ENCODE results near the gene TARM1.
"Not testable (repeated sequence)": the region's sequence is repeated elsewhere in the genome, so short reads cannot be mapped to it uniquely, and the experiment has no call there.

The TARM1 gene

GRCh38 chr19:54099903-54100255 is 18.7 kb upstream of the TARM1 start:
- DNase-seq (ENCODE audit: low read depth in 1 of 2, low spot score in 1 of 2) = not testable (repeated sequence)

- DNase-seq (ENCODE audit: low read depth in 1 of 2, low spot score in 1 of 2) = no peak
Observed at GRCh38 chr19:54099190-54099902, 18.2 kb upstream of the TARM1 start.

GRCh38 chr19:54096617-54097106 is 15.5 kb upstream of the TARM1 start:
- DNase-seq (ENCODE audit: low read depth in 1 of 2, low spot score in 1 of 2) = no peak

- peak; percentile 12 to 35 for DNase-seq (ENCODE audit: low read depth in 1 of 2, low spot score in 1 of 2)
Observed at GRCh38 chr19:54095859-54096616, 14.9 kb upstream of the TARM1 start.

- no peak for DNase-seq (ENCODE audit: low read depth in 1 of 2, low spot score in 1 of 2)
Observed at GRCh38 chr19:54095136-54095858, 14.1 kb upstream of the TARM1 start.

GRCh38 chr19:54094426-54095000 is 13.3 kb upstream of the TARM1 start:
- DNase-seq (ENCODE audit: low read depth in 1 of 2, low spot score in 1 of 2) = no peak

GRCh38 chr19:54084410-54084809 is 3.2 kb upstream of the TARM1 start:
- no peak for DNase-seq (ENCODE audit: low read depth in 1 of 2, low spot score in 1 of 2)

GRCh38 chr19:54077334-54077733 is 3.8 kb downstream of the TARM1 start:
- no peak for DNase-seq (ENCODE audit: low read depth in 1 of 2, low spot score in 1 of 2)

- DNase-seq (ENCODE audit: low read depth in 1 of 2, low spot score in 1 of 2) = no peak
Observed at GRCh38 chr19:54074851-54075250, 6.3 kb downstream of the TARM1 start.

GRCh38 chr19:54073829-54074228 is 7.3 kb downstream of the TARM1 start:
- DNase-seq (ENCODE audit: low read depth in 1 of 2, low spot score in 1 of 2) = no peak

GRCh38 chr19:54069470-54069869 is 11.7 kb downstream of the TARM1 start:
- no peak for DNase-seq (ENCODE audit: low read depth in 1 of 2, low spot score in 1 of 2)

GRCh38 chr19:54063350-54064116 is 17.6 kb downstream of the TARM1 start, which contains the start of gene VSTM1:
VSTM1 (minus strand) TSS chr19:54063897; CDS start chr19:54063777, 120 bp downstream.
- no peak for DNase-seq (ENCODE audit: low read depth in 1 of 2, low spot score in 1 of 2)

GRCh38 chr19:54062643-54063042 is 18.5 kb downstream of the TARM1 start:
- DNase-seq (ENCODE audit: low read depth in 1 of 2, low spot score in 1 of 2) = no peak

- no peak for DNase-seq (ENCODE audit: low read depth in 1 of 2, low spot score in 1 of 2)
Observed at GRCh38 chr19:54047616-54048015, 33.5 kb downstream of the TARM1 start.

GRCh38 chr19:54045771-54046170 is 35.4 kb downstream of the TARM1 start:
- DNase-seq (ENCODE audit: low read depth in 1 of 2, low spot score in 1 of 2) = no peak

- no peak for DNase-seq (ENCODE audit: low read depth in 1 of 2, low spot score in 1 of 2)
Observed at GRCh38 chr19:54042989-54043388, 38.2 kb downstream of the TARM1 start.

- DNase-seq (ENCODE audit: low read depth in 1 of 2, low spot score in 1 of 2) = no peak
Observed at GRCh38 chr19:54041969-54042606, 39.1 kb downstream of the TARM1 start.

- no peak for DNase-seq (ENCODE audit: low read depth in 1 of 2, low spot score in 1 of 2)
Observed at GRCh38 chr19:54040003-54040402, 41.2 kb downstream of the TARM1 start.

GRCh38 chr19:54036542-54036941 is 44.6 kb downstream of the TARM1 start:
- DNase-seq (ENCODE audit: low read depth in 1 of 2, low spot score in 1 of 2) = not testable (repeated sequence)

Data from stimulated activated CD4-positive, alpha-beta T cell treated with anti-CD3 and anti-CD28 coated beads, Interleukin-15, amount 100 ng/mL, for 1 hour (primary cell).